Peyer's patch (tissue), 4 donors: ENCODE results near the gene VPS8.

Experiments
- CTCF ChIP-seq, 6 experiments: fragments of 450-650 bp in 4 of 6; fragments of 200-600 bp in 2 of 6; sonication (generic) in 1 of 6; IDR thresholded peaks; one replicate each; pipeline ENCODE4 v1.5.1; 2017 to 2019; ENCODE audit warnings: antibody characterized with exemption in 6 of 6, mild to moderate bottlenecking in 3 of 6, moderate library complexity in 1 of 6
- POLR2A ChIP-seq, 2 donors: fragments of 450-650 bp; IDR thresholded peaks; one replicate each; pipeline ENCODE4 v1.5.1; 2017; ENCODE audit warnings: antibody characterized with exemption in 2 of 2, mild to moderate bottlenecking in 2 of 2, moderate library complexity in 2 of 2

GRCh38 chr3:184825121-184825820, 13.3 kb downstream of the VPS8 start:
- TF ChIP-seq CTCF (IDR thresholded peaks at IDR 0.05) (no peak), POLR2A (IDR thresholded peaks at IDR 0.05) (no peak)
